ENCODE data around the gene CDH9.
"Not testable (repeated sequence)": the region's sequence is repeated elsewhere in the genome, so short reads cannot be mapped to it uniquely, and the experiment has no call there.

Gene CDH9

DNA sequence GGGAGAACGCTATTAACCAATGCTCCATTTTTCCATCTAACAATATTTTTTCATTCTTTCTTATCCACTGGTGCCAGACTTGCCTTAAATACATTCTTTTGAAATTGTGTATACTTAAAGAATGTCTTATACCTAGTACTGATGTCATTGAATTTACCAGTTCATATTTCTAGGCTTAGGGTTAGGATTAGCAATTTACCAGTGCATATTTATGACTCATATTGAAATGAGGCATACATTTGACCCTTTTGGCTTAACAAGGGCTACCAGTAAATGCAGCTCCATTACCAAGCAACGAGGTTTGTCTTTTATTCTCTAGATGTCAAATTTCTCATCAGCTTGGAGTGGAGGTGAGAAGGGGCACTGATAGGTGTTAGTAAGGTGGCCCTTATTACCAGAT is 89.5 kb downstream of the CDH9 start:
- FAIRE-seq = no peak

DNA sequence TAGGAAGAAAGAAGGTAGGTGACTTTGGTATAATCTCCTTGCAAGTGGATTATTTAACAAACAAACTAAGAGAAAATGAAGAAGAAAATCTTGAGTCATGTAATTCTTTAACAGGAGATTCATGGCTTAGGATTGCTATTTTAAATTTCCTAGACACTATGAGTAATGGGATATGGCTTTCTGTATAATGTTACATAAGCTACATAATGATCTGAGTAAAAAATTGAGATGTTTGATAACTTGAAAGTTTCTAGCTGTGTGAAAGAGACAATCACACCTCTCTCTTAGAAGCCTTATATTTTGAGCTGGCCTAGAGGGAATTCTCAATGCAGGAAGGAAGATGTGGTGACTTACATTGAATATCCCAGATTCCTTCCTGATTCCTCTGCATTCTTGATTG is 92.5 kb downstream of the CDH9 start:
- FAIRE-seq = no peak

DNA sequence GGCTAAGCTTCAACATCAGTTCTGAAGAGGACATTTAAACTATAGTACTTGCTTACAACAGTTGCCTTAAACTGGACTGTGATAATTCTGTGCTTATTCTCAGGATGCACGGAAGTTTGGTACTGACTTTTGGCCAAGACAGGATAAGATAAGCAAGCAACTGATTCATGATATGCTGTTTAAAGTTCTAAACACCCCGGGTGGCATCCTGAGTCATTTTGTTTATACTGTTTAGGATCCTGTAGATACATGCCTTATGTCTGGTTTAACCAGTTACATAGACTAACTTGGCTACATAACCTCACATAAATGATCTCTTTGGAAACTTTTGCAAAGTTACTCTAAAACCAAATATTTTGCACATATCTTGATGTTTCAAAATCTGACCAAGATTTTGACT is 95.9 kb downstream of the CDH9 start:
- FAIRE-seq = no peak

DNA sequence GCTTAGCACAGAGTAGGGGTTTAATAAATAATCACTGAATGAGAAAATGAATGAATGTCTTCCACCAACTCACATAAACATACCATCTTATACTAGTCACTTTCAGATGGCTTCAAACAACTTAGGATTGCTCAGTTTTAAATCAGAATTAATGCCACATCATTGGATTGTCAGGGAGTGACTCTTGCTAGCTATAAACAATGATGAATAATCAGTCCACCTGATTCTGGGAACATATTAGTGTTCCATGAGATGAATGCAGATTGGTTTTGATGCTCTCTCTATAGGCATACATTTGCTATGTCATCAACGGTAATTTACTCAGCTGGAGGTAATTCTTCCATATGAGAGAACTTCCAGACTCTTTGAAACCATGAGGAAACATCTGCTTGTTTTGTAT is 97.4 kb downstream of the CDH9 start:
- FAIRE-seq = no peak

DNA sequence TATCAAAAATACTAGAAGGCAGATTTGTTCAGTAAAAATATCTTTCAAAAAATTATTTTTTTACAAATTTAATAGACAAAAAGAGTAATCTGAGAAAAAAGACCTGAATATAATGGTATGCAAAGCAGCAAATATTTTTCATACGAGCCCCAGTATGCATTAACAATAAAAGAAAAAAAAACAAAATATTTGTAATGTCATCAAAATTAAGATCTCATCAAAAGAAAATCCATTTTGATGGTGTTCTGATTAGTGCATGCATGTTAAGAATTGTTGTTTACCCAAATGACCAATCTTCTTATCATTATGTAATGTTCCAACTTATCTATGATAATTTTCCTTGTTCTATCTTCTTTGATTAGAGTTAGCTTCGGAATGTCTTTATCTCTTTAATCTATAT is 106.1 kb downstream of the CDH9 start:
- FAIRE-seq = no peak

DNA sequence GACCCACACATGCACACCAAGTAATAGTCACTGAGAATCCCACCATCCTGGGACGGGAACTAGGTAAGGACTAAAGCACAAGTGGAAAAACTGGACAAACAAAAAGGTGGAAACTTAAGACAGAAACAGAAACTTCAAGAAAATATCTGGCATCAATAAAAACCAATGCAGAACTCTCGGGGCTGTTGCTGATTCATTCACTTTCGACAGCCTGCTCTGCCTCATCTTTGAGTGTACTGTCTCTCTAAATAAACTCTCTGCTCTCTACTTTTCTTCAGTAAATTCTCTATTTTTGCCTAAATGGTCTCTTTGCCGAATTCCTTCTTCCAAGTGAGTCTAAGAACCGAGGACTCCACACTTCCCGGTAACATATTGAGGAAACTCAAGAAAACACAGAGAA is 116.9 kb downstream of the CDH9 start:
- FAIRE-seq = no peak

DNA sequence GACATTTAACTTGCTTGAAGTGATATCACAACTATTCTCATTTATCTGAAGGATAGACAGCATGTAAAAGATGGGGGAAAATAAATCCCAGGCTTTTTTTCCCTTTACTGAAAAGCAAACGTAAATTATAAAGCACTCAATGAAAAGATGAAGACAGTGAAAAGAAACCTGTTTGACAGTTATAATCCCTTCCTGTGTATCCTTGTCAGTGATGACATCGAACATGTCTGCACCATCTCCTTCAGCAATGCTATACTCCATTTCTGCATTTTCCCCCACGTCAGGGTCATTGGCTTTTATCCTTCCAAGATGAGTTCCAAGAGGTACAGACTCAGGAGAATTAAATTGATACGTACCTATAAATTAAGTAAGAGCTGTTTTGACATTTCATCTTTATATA is 134.9 kb downstream of the CDH9 start:
- no peak for FAIRE-seq

DNA sequence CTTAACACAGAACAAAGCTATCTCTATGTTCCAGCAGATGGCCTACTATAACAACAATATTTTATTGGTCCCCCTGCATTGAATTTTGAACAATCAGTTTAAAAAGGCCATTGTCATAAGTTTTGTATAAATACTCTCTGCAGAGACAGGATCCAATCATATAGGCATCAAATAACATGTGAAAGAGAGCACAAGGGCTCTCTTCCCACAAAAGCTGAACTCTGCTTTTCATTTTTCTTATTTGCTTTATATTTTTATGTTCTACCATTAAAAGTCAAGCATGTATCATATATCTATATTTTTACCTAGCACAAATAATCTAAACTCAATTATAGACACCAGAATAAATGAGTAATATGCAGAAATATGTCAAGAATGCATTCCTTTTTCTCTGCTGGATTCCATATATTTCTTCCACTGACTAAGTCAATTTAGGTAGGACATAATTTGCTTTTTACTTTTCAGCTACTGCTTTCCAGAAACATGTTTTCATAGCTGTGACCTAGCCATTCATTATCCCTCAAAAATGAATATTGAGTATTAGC is 143.6 kb downstream of the CDH9 start:
- no peak for FAIRE-seq

DNA sequence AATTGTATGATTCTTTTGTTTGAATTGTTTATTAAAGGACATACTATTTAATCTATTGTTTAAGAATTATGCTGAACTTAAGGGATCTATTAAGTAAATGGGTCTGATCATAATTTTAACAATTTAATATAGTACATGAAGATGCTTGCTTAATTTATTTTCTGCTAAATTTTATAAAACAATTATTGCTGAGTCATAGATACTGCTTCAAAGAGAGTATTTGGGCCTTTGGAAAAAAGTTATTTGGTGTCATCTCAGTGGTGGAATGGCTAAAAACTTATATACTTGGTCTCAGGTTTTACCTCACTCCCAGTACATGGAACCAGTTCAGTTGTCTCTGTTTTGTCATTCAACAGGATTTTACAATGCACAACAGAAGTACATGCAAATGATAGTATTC is 145.3 kb downstream of the CDH9 start:
- no peak for FAIRE-seq

DNA sequence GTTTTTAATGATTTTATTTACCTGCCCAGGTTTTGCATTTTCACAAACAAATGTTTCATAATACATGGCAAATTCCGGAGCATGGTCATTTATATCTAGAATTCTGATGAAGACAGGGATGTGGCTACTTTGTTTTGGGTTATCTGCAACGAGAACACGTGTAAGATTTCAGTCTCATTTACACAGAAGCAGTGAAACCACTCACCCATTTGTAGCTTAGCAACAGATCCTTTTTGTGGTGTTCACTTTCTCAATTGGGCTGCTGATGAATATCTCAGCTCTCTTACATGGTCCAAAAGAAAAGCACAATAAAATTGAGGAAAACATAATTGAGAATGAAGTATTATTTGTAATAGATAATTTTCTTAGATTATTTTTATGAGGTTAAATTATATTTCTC is 148.6 kb downstream of the CDH9 start:
- no peak for FAIRE-seq

DNA sequence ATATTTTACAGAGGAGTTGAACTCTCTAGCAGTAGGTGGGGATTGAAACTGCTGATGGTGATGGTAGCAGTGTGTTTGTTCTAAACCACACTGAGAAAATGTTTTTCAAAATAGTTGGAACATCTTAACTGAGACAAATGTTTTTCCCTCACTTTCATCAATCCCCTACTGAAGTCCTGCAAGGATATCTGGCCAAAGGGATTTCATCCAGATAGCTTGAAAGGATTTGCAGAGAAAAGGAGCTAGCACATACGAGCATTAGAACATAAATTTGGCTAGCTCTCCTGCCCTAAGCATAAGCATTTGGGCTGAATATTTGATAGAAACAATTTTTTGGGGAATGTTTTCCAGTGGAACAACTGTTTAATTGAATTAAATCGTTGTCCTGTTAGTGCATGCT is 153.9 kb downstream of the CDH9 start:
- FAIRE-seq = no peak

DNA sequence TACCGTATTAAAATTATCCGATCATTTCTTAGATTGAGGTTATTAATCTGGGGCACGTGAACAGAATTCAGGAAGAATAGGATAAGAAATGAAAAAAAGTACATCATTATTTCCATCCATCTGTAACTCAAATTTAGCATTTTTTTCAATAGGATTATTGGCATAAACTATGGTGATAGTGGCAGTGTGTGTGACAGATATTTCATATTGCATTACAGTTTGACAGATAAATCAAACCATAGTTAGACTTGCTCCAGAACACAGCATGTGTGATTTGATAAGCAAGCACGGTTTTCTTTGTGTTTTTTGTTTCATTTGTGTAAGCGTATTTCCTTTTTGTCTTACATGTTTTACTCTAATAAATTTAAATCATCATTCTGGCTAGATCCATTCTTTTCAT is 155.0 kb downstream of the CDH9 start:
- no peak for FAIRE-seq

DNA sequence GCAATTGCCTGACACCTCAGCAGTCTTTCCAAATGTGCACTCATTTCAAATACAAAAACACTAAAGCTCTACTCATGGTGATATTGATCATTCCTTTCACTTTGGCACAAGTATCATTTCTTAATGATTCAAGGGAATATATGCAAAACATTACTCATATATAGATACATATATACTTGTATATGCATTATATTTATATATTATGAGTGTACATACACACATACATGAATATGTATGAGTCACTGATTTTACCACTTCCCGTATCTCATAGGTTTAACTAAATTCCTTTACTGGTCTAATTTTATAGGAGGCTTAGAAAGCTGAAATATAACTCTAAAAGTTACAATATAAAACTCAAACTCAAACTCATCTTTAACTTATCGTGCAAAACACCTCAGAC is 156.5 kb downstream of the CDH9 start:
- no peak for FAIRE-seq

DNA sequence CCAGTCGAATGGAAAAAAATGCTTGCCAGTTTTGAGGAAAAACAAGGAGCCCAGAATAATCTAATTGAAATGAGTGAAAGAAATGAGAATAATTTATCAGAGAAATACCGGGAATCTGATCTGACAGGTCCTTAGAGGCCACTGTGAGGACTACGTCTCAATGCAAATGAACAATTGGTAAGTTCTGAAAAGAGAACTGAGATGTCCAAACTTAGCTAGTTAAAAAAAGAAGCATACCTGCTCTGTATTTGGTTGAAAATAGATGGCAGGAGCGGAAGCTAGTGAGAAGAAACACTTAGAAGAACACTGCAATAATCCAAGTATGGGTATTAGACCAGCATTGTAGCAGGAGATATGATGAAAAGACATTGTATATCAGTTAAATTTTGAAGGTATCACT is 161.2 kb downstream of the CDH9 start:
- no peak for FAIRE-seq

DNA sequence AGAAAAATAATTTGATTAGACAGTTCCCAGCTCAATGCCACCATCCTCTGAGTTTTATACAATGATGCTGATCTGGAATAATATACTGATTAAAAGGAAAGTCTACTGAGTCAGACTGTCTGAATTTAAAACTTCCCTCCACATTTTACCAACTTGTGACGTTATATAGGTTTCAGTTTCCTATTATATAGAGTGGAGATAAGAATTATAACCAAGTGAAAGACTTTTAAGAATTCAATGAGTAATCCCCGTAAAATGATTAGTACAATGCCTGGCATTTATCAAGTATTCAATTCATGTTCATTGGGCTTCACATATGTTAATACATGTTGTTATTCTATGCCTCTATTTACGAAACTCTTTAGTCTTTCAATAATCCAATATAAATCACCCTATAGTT is 166.0 kb downstream of the CDH9 start:
- no peak for FAIRE-seq

DNA sequence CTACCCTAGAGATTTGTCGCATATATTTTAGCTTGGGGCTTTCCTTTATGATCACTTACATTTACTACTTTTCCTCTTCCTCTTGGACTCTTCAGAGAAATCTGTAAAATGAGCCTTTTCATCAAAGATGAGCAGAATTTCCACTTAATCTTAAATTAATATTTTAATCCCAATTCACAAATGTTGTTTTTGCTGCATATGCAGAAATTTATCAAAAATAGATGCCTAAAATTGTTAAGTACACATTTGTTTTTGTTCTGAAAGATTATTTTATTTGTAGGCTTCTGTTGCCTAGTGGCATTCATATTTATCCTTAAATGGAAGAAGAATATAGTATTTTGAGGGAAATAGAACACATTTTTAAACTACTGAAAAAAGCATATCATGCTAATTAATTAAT is 168.6 kb downstream of the CDH9 start:
- FAIRE-seq = no peak

DNA sequence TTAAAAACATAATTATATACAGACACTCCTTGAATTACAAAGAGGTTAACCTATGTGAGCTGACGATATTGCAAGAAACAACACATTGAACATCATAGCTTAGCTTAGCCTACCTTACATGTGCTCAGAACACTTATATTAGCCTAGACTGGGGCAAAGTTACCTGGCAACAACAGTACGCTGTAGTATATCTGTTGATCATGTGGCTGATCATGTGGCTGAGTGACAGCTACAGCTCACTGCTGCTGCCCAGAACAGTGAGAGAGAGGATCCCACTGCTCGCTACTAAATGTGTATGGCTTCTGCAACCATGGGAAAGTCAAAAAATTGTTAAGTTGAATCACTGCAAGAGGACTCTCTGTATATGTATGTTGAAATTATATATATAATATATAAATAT is 169.9 kb downstream of the CDH9 start:
- no peak for FAIRE-seq

DNA sequence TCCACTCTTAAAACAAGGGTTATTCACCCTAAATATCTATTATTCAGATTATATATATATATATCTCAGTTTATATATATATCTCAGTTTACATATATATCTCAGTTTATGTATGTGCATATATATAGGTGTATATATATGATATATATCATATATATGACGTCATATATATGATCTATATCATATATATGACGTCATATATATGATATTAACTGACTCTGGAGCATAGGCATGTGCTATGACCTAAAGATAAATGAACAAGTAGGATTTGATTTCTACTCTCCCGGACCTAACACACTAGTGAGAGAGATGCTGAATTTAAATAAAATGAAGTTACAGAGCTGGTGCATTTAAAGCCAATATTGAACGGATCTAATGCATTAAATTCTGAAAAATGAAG is 174.3 kb downstream of the CDH9 start:
- FAIRE-seq = no peak

DNA sequence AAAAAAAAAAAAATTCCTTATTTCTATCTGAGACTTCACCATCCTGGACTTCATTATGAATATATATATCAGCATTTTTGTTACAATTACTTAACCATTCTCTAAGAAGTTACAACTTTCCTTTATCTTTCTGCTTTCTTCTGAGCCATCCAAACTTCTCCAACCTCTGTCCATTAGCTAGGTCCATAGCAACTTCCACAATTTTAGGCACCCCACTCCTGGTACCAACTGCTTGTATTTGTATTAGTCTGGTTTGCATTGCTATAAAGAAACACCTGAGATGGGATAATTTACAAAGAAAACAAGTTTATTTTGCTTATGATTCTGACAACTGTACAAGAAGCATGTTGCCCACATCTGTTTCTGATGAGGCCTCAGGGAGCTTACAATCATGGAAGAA is 182.1 kb downstream of the CDH9 start:
- FAIRE-seq = no peak

DNA sequence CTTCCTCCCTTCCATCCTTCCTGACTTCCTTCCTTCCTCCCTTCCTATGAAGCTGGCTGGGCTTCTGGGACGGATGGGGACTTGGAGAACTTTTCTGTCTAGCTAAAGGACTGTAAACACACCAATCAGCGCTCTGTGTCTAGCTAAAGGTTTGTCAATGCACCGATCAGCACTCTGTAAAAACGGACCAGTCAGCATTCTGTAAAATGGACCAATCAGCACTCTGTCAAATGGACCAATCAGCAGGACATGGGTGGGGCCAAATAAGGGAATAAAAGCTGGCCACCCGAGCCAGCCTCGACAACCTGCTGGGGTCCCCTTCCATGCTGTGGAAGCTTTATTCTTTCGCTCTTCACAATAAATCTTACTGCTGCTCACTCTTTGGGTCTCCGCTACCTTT is 185.9 kb downstream of the CDH9 start:
- not testable (repeated sequence) for FAIRE-seq

DNA sequence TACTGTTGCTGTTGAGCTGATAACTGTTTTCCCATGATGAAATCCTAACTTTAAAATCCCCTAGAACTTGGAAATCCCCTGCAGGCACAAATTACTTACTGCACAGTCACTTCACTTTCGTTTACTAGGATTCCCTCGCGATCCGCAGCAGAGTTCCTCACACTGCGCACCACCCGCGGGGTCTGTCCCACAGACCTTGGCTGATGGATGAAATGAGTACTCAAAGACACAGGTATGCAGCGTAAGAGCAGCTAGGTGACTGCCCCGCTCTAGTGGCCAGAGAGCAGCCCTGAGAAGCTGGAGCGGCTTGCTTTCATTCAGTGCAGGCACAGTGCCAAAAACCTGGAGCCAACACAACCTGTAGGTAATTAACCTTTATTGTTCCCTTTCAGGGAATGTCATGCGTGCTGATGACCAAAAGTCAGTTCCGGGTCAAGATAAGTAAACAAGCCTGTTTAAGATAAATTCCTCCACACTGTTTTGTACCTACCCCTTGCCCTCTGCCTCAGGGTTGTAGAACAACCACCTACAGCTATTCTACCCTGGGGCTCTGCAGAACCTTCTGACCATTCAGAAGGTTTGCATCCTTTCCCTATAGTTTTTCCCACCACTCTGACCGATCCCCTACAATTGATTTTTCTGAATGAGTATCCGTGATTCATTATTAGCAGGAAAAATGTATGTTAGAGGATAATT is 191.2 kb downstream of the CDH9 start:
- FAIRE-seq = no peak

DNA sequence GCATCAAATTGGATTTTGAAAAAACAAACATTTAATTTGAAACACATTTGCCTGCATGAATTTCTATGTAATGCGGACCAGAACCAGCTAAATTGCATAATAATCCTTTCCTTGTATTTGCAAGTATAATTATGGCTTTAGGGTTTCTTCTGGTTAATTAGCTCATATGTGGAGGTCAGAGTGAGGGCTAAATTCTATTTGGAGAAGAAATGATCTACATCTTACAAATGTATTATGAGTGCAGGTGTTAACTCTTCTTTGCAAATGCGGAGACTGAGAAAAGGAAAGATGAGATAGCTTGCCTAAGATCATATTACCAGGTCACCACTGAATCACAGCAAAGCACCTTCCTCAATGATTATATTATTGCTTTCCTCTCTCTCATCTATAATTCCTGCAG is 194.7 kb downstream of the CDH9 start:
- no peak for FAIRE-seq

DNA sequence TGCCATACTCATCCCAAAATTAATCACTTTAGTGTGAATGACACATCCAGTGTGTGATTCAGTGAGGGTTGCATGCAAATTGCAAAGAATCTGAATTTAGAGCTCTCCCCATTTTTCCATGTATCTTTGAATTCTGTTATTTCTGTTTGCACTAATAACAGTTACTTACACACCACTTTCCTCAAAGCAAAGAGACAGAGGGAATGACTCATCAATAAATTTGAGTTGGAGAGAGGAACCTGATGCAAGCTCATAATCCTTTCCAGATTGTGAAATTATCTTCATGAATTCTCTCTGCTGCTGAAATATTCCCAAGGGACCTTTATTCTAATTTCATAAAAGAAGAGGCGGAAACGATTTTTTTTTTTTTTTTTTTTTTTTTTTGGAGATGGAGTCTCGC is 204.8 kb downstream of the CDH9 start:
- FAIRE-seq = no peak
